GM23338 (cell line): Measurements from ENCODE around the gene GPC6. TPM values are rescaled to one million over a fixed set of nuclear protein-coding genes. Genes with fewer than 3 reads are reported as not detected.

Experiments
- ATAC-seq: fragments of 200-7000 bp; cut with Tn5 transposase; 3 replicates; pipeline ENCODE4 v1.9.1; 2020
- DNase-seq: peaks from one replicate; pipeline ENCODE4 v3.0.0-alpha.2; 2015; ENCODE audit warnings: low spot score
- H2AFZ ChIP-seq: fragments of 200-600 bp; sonication (generic); 2 replicates; pipeline ENCODE4 v1.8.0; 2016; ENCODE audit warnings: antibody characterized with exemption, mild to moderate bottlenecking, moderate library complexity
- H3F3A ChIP-seq: fragments of 200-600 bp; sonication (generic); replicated peaks from 2 replicates; pipeline ENCODE4 v1.8.0; 2017; ENCODE audit warnings: antibody characterized with exemption, mixed run types, low read depth
- H3K27ac ChIP-seq: fragments of 200-600 bp; sonication (generic); 2 replicates; pipeline ENCODE4 v1.6.1; 2016; ENCODE audit warnings: low read depth
- H3K27me3 ChIP-seq: fragments of 200-600 bp; sonication (generic); 2 replicates; pipeline ENCODE4 v1.8.0; 2016; ENCODE audit warnings: mild to moderate bottlenecking, mixed run types, moderate library complexity; ENCODE audit not compliant: insufficient read depth
- H3K36me3 ChIP-seq: fragments of 200-600 bp; sonication (generic); 2 replicates; pipeline ENCODE4 v1.8.0; 2016; ENCODE audit warnings: mild to moderate bottlenecking; ENCODE audit not compliant: insufficient read depth
- H3K4me1 ChIP-seq: fragments of 200-600 bp; sonication (generic); 2 replicates; pipeline ENCODE4 v1.8.0; 2016; ENCODE audit warnings: mild to moderate bottlenecking, moderate library complexity; ENCODE audit not compliant: insufficient read depth
- H3K4me2 ChIP-seq: fragments of 200-600 bp; sonication (generic); 2 replicates; pipeline ENCODE4 v1.7.1; 2017; ENCODE audit warnings: mixed run types
- H3K4me3 ChIP-seq: fragments of 200-600 bp; sonication (generic); 2 replicates; pipeline ENCODE4 v1.6.1; 2016; ENCODE audit warnings: mixed run types
- H3K79me2 ChIP-seq: fragments of 200-600 bp; sonication (generic); replicated peaks from 2 replicates; pipeline ENCODE4 v1.8.0; 2017; ENCODE audit warnings: mild to moderate bottlenecking; ENCODE audit not compliant: insufficient read depth
- H3K9me2 ChIP-seq: fragments of 200-600 bp; sonication (generic); 2 replicates; pipeline ENCODE4 v1.8.0; 2017; ENCODE audit not compliant: insufficient read depth
- H4K20me1 ChIP-seq: fragments of 200-600 bp; sonication (generic); replicated peaks from 2 replicates; pipeline ENCODE4 v1.8.0; 2017; ENCODE audit warnings: mild to moderate bottlenecking; ENCODE audit not compliant: insufficient read depth
- H3K27ac Mint-ChIP-seq: 2 replicates; pipeline ENCODE4 v1.8.0; 2020; ENCODE audit warnings: inconsistent platforms, mild to moderate bottlenecking, moderate library complexity, mixed read lengths
- H3K27me3 Mint-ChIP-seq: 3 replicates; pipeline ENCODE4 v1.8.0; 2022; ENCODE audit warnings: low read depth, mild to moderate bottlenecking, moderate library complexity, mixed read lengths, inconsistent platforms; ENCODE audit not compliant: insufficient read depth, poor library complexity
- H3K36me3 Mint-ChIP-seq: 3 replicates; pipeline ENCODE4 v1.8.0; 2021; ENCODE audit warnings: low read depth, mild to moderate bottlenecking, inconsistent platforms, moderate library complexity, mixed read lengths
- H3K4me1 Mint-ChIP-seq: 3 replicates; pipeline ENCODE4 v1.8.0; 2020; ENCODE audit warnings: mild to moderate bottlenecking, inconsistent platforms, mixed read lengths
- H3K4me3 Mint-ChIP-seq: 3 replicates; pipeline ENCODE4 v1.8.0; 2021; ENCODE audit warnings: moderate library complexity, mild to moderate bottlenecking, inconsistent platforms, mixed read lengths
- H3K9me3 Mint-ChIP-seq: 3 replicates; pipeline ENCODE4 v1.8.0; 2020; ENCODE audit warnings: moderate library complexity, mild to moderate bottlenecking, inconsistent platforms, mixed read lengths
- CREB1 ChIP-seq: fragments of 250-450 bp; sonication (Bioruptor Pico); IDR thresholded peaks from 2 replicates; pipeline ENCODE4 v1.5.0; 2020; ENCODE audit warnings: low read depth, mild to moderate bottlenecking, moderate library complexity
- EZH2 ChIP-seq: fragments of 200-600 bp; sonication (generic); IDR thresholded peaks from one replicate; pipeline ENCODE4 v1.8.0; 2017; ENCODE audit warnings: antibody characterized with exemption, mild to moderate bottlenecking, low read depth; ENCODE audit not compliant: unreplicated experiment
- EZH2phosphoT487 ChIP-seq: fragments of 200-600 bp; sonication (generic); IDR thresholded peaks from one replicate; pipeline ENCODE4 v1.8.1; 2018; ENCODE audit warnings: antibody characterized with exemption; ENCODE audit not compliant: unreplicated experiment
- JUNB ChIP-seq: IDR thresholded peaks from one replicate; pipeline ENCODE4 v1.6.1; 2016; ENCODE audit warnings: antibody characterized with exemption; ENCODE audit not compliant: unreplicated experiment
- NANOG ChIP-seq: IDR thresholded peaks from 2 replicates; pipeline ENCODE4 v1.6.1; 2016; ENCODE audit warnings: antibody characterized with exemption, borderline replicate concordance
- POLR2AphosphoS5 ChIP-seq: IDR thresholded peaks from 2 replicates; pipeline ENCODE4 v1.6.1; 2016; ENCODE audit warnings: antibody characterized with exemption, low read depth
- STAT1 ChIP-seq: IDR thresholded peaks from one replicate; pipeline ENCODE4 v1.6.1; 2016; ENCODE audit warnings: antibody characterized with exemption; ENCODE audit not compliant: unreplicated experiment
- ZNF114 ChIP-seq: fragments of 250-450 bp; sonication (Bioruptor Pico); IDR thresholded peaks from 2 replicates; pipeline ENCODE4 v1.5.0; 2020; ENCODE audit warnings: mild to moderate bottlenecking, moderate library complexity
- ZNF331 ChIP-seq: fragments of 250-450 bp; sonication (Bioruptor Pico); IDR thresholded peaks from 2 replicates; pipeline ENCODE4 v1.5.0; 2020; ENCODE audit warnings: low read depth, mild to moderate bottlenecking, moderate library complexity
- polyA plus RNA-seq: library from polyadenylated mRNA; unstranded; fragments of >200 nt; fragmentation: Nextera tagmentation; extraction: Ambion mirVana; gene quantifications from 2 replicates; pipeline ENCODE4 v1.2.1, GENCODE V29; 2016
- total RNA-seq: library from RNA; depleted of rRNA; stranded (reverse); fragments of >200 nt; shearing (Covaris generic); gene quantifications from 2 replicates; pipeline ENCODE4 v1.2.3, GENCODE V29; 2014
- TF ChIP-seq, protein P1 (sequence below): fragments of 250-450 bp; sonication (Bioruptor Pico); IDR thresholded peaks from 2 replicates; pipeline ENCODE4 v1.5.0; 2020; ENCODE audit warnings: mild to moderate bottlenecking, moderate library complexity
- TF ChIP-seq, protein P2 (sequence below): IDR thresholded peaks from 2 replicates; pipeline ENCODE4 v1.6.1; 2016; ENCODE audit warnings: antibody characterized with exemption
- TF ChIP-seq, protein P3 (sequence below), 2 experiments: fragments of 200-600 bp in 1 of 2; sonication (generic) in 1 of 2; conservative IDR thresholded peaks; 2 replicates each; pipeline versions ENCODE4 v1.5.1 to v1.6.1; 2016 to 2017; ENCODE audit warnings: antibody characterized with exemption in 2 of 2, low read depth in 2 of 2, mild to moderate bottlenecking in 2 of 2, moderate library complexity in 1 of 2
- TF ChIP-seq, protein P4 (sequence below): IDR thresholded peaks from one replicate; pipeline ENCODE4 v1.6.1; 2018; ENCODE audit warnings: antibody characterized with exemption; ENCODE audit not compliant: unreplicated experiment

GPC6 gene
- total and polyA plus RNA-seq, 2 experiments from 2014 or later, result 6.4 to 28.6 TPM

DNA sequence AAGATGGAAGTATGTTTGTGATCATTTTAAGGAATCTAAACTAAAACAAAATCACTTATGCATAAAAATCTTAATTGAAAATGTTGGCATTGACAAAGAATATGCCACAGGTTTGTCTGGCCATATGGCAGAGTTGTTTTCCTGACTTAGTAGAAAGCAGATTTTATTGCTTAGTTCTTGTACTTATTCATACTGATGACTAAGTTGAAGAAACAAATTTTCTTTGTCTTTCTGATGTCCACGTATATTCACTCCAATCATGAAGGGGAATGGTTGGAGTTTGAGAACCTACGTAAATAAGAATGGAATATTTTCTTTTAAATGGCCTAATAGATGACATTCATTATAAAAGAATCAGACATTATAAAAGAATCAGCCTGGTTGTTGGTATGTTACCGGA is 8.0 kb upstream of the GPC6 start:
- H3K4me3 Mint-ChIP-seq, result no peak overlapping the region
- no peaks in the 10 kb centered on the region for H3K27me3 ChIP-seq
- no peak for DNase-seq
- ATAC-seq, result no peak
- H3K36me3 ChIP-seq, result no peaks in the 10 kb centered on the region
- H3K27me3 Mint-ChIP-seq, result peaks cover 3% of the 10 kb centered on the region
- no peaks in the 10 kb centered on the region for H3F3A ChIP-seq
- H3K27ac Mint-ChIP-seq, result no peak overlapping the region
- peaks cover 43% of the 10 kb centered on the region for H3K4me1 ChIP-seq
- H3K4me3 ChIP-seq, result no peak overlapping the region
- H2AFZ ChIP-seq, result no peak overlapping the region
- no peak overlapping the region for H3K4me2 ChIP-seq
- H3K27ac ChIP-seq, result peak overlapping the region; percentile 94; the same call in 1 of the 2 replicates
- 0 out of 3 replicates have a peak, but pooled peaks cover 3% of the 10 kb centered on the region for H3K9me3 Mint-ChIP-seq
- TF ChIP-seq, protein P1, sequence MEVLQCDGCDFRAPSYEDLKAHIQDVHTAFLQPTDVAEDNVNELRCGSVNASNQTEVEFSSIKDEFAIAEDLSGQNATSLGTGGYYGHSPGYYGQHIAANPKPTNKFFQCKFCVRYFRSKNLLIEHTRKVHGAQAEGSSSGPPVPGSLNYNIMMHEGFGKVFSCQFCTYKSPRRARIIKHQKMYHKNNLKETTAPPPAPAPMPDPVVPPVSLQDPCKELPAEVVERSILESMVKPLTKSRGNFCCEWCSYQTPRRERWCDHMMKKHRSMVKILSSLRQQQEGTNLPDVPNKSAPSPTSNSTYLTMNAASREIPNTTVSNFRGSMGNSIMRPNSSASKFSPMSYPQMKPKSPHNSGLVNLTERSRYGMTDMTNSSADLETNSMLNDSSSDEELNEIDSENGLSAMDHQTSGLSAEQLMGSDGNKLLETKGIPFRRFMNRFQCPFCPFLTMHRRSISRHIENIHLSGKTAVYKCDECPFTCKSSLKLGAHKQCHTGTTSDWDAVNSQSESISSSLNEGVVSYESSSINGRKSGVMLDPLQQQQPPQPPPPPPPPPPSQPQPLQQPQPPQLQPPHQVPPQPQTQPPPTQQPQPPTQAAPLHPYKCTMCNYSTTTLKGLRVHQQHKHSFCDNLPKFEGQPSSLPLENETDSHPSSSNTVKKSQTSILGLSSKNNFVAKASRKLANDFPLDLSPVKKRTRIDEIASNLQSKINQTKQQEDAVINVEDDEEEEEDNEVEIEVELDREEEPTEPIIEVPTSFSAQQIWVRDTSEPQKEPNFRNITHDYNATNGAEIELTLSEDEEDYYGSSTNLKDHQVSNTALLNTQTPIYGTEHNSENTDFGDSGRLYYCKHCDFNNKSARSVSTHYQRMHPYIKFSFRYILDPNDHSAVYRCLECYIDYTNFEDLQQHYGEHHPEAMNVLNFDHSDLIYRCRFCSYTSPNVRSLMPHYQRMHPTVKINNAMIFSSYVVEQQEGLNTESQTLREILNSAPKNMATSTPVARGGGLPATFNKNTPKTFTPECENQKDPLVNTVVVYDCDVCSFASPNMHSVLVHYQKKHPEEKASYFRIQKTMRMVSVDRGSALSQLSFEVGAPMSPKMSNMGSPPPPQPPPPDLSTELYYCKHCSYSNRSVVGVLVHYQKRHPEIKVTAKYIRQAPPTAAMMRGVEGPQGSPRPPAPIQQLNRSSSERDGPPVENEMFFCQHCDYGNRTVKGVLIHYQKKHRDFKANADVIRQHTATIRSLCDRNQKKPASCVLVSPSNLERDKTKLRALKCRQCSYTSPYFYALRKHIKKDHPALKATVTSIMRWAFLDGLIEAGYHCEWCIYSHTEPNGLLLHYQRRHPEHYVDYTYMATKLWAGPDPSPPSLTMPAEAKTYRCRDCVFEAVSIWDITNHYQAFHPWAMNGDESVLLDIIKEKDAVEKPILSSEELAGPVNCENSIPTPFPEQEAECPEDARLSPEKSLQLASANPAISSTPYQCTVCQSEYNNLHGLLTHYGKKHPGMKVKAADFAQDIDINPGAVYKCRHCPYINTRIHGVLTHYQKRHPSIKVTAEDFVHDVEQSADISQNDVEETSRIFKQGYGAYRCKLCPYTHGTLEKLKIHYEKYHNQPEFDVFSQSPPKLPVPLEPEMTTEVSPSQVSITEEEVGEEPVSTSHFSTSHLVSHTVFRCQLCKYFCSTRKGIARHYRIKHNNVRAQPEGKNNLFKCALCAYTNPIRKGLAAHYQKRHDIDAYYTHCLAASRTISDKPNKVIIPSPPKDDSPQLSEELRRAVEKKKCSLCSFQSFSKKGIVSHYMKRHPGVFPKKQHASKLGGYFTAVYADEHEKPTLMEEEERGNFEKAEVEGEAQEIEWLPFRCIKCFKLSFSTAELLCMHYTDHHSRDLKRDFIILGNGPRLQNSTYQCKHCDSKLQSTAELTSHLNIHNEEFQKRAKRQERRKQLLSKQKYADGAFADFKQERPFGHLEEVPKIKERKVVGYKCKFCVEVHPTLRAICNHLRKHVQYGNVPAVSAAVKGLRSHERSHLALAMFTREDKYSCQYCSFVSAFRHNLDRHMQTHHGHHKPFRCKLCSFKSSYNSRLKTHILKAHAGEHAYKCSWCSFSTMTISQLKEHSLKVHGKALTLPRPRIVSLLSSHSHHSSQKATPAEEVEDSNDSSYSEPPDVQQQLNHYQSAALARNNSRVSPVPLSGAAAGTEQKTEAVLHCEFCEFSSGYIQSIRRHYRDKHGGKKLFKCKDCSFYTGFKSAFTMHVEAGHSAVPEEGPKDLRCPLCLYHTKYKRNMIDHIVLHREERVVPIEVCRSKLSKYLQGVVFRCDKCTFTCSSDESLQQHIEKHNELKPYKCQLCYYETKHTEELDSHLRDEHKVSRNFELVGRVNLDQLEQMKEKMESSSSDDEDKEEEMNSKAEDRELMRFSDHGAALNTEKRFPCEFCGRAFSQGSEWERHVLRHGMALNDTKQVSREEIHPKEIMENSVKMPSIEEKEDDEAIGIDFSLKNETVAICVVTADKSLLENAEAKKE, result no peak
- TF ChIP-seq EZH2, result no peak
- TF ChIP-seq POLR2AphosphoS5, result no peak
- no peak for TF ChIP-seq JUNB
- TF ChIP-seq ZNF331 (CRISPR knock-in tag), result no peak
- TF ChIP-seq ZNF114 (CRISPR knock-in tag), result no peak
- TF ChIP-seq, protein P2, sequence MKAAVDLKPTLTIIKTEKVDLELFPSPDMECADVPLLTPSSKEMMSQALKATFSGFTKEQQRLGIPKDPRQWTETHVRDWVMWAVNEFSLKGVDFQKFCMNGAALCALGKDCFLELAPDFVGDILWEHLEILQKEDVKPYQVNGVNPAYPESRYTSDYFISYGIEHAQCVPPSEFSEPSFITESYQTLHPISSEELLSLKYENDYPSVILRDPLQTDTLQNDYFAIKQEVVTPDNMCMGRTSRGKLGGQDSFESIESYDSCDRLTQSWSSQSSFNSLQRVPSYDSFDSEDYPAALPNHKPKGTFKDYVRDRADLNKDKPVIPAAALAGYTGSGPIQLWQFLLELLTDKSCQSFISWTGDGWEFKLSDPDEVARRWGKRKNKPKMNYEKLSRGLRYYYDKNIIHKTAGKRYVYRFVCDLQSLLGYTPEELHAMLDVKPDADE, result no peak
- TF ChIP-seq, protein P3, sequence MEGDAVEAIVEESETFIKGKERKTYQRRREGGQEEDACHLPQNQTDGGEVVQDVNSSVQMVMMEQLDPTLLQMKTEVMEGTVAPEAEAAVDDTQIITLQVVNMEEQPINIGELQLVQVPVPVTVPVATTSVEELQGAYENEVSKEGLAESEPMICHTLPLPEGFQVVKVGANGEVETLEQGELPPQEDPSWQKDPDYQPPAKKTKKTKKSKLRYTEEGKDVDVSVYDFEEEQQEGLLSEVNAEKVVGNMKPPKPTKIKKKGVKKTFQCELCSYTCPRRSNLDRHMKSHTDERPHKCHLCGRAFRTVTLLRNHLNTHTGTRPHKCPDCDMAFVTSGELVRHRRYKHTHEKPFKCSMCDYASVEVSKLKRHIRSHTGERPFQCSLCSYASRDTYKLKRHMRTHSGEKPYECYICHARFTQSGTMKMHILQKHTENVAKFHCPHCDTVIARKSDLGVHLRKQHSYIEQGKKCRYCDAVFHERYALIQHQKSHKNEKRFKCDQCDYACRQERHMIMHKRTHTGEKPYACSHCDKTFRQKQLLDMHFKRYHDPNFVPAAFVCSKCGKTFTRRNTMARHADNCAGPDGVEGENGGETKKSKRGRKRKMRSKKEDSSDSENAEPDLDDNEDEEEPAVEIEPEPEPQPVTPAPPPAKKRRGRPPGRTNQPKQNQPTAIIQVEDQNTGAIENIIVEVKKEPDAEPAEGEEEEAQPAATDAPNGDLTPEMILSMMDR (conservative IDR thresholded peaks at IDR 0.05; ENCODE audit: low read depth in 2 of 2), result no peak
- no peak for TF ChIP-seq EZH2phosphoT487
- no peak for TF ChIP-seq CREB1 (CRISPR knock-in tag)
- no peak for TF ChIP-seq STAT1
- no peak for TF ChIP-seq NANOG
- TF ChIP-seq, protein P4, sequence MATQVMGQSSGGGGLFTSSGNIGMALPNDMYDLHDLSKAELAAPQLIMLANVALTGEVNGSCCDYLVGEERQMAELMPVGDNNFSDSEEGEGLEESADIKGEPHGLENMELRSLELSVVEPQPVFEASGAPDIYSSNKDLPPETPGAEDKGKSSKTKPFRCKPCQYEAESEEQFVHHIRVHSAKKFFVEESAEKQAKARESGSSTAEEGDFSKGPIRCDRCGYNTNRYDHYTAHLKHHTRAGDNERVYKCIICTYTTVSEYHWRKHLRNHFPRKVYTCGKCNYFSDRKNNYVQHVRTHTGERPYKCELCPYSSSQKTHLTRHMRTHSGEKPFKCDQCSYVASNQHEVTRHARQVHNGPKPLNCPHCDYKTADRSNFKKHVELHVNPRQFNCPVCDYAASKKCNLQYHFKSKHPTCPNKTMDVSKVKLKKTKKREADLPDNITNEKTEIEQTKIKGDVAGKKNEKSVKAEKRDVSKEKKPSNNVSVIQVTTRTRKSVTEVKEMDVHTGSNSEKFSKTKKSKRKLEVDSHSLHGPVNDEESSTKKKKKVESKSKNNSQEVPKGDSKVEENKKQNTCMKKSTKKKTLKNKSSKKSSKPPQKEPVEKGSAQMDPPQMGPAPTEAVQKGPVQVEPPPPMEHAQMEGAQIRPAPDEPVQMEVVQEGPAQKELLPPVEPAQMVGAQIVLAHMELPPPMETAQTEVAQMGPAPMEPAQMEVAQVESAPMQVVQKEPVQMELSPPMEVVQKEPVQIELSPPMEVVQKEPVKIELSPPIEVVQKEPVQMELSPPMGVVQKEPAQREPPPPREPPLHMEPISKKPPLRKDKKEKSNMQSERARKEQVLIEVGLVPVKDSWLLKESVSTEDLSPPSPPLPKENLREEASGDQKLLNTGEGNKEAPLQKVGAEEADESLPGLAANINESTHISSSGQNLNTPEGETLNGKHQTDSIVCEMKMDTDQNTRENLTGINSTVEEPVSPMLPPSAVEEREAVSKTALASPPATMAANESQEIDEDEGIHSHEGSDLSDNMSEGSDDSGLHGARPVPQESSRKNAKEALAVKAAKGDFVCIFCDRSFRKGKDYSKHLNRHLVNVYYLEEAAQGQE, result no peak
- H3K36me3 Mint-ChIP-seq, result no peaks in the 10 kb centered on the region
- no peaks in the 10 kb centered on the region for H3K9me2 ChIP-seq
- H4K20me1 ChIP-seq, result no peaks in the 10 kb centered on the region
- H3K79me2 ChIP-seq, result peaks cover 6% of the 10 kb centered on the region
- H3K4me1 Mint-ChIP-seq, result peaks cover 54% of the 10 kb centered on the region
